Glomerular visceral epithelial cell (primary cell): ENCODE measurements around the gene SPATA19.

Source experiments
- DNase-seq: peaks from one replicate; pipeline ENCODE4 v3.0.0-alpha.2; 2016; ENCODE audit errors: extremely low spot score

Gene SPATA19

GRCh38 chr11:133818302-133818701, 27.0 kb downstream of the SPATA19 start:
- no peak for DNase-seq

DNA sequence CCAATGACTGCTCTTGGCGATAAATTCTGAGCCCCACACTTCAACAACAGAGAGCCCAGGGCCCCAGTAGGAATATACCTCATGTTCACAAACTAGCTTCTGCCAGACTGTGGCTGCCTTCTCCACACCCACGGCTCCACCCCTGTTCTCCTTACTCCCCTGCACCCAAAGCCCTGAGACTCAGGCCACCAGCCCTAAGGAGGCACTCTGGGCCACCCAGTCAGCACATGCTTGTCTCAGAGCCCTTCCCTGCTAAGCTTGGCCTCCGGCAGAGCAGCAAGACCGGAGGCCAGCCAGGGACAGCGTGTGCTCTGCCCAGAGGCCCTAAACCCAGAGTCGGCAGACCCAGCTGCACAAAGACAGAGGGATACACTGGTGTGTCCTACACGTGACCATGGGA, 27.9 kb downstream of the SPATA19 start:
- no peak for DNase-seq

- no peak for DNase-seq
Observed at GRCh38 chr11:133816146-133816870, 29.0 kb downstream of the SPATA19 start.

GRCh38 chr11:133815636-133816035, 29.7 kb downstream of the SPATA19 start:
- DNase-seq, result no peak

DNA sequence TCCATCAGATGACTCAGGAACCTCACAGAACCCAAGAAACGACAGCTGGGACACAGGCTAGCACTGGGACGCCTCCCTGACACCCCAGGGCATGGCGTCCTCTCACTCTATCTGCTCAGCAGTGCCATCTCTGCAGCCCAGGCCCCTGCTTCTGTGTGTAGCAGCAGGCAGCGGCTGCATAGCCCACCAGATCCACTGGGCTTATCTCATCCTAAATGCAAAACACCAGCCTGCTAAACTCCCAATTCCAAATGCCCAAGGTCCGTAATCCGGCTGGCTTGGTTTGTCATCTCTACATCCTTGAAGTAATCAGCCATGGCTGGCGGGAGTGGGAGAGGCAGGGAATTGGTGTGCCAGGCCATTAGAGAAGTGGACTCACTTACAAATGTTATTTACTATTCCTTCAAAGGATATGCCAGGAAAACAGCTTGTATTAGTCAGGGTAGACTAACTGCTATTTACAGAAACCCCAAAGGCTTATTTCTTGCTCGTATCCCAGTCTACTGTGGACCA, 30.7 kb downstream of the SPATA19 start:
- DNase-seq, result no peak

DNA sequence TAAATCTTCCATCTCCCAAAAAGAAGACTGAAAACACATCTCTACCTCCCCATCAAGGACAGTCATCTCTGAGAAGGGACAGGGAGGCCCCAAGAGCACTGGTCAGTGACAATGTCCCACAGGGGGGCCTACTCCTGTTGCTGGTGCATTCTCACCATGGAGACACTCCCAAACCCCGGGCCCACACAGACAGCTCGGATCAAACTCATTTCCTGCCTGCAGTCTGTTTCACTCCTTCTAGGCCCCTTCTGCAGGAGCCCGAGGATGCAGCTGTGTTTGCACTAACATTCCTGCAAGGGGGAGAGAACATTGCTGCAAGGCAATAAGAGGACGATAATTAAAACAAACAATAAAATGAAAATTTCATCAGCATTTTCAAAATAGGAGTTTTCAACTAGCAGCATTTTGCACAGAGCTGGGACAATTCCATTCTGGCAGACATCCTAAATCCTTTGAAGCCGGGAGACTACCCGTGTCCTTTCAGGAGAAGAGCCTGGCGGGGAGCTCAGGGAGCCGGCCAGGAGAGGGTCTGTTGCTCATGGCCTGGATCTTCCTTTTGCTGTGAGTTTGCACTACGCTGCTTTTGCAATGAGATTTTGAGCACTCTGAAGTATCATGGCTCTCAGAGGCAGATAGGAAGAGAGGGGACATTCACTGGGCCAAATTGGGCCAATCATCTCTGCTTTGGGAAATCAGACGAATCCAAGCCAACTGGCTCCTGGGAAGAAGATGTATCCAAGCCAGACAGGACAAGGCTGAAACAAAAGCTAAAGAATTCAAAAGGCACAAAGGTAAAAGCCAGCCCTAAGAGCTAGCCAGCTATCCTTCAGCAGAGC, 33.2 kb downstream of the SPATA19 start:
- DNase-seq, result no peak

DNA sequence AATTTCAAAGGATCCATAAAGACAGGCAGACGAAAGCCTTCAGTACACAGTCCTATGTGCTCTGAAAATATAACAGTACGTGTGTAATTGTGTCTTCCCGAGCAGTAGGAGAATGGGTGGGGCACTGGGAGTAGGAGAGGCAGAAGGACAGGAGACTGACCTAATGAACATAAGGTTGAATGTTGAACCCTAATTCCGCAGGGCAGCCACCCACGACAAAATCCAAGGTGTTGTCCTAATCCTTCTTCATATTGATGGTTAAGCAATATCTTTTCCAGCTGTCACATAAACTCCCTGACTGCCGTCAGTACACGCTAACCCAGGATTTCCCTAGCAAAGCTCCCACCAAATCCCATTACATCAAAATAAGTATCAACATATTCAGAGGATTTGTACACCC, 34.5 kb downstream of the SPATA19 start:
- no peak for DNase-seq

GRCh38 chr11:133809569-133810491, 35.5 kb downstream of the SPATA19 start:
- no peak for DNase-seq

- no peak for DNase-seq
Observed at GRCh38 chr11:133808393-133809140, 36.7 kb downstream of the SPATA19 start.

DNA sequence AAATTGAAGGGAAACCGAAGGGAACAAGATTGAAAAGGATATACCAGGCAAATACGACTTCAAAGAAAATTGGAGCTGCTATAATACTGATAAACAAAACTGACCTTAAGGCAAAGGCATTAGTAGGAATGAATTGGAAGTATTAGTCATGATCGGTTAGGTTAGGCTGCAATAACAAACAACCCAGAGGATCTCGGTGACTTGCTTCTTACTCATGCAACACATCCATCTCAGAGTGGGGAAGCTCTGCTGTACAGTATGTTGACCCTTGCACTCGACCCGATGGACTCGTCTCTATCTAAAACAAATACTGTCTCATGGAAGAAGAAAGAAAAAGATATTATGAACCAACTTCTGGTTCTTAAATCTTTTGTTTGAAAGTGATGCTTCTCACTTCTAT, 42.3 kb downstream of the SPATA19 start:
- DNase-seq, result no peak

- no peak for DNase-seq
Observed at GRCh38 chr11:133801356-133801755, 44.0 kb downstream of the SPATA19 start.

DNA sequence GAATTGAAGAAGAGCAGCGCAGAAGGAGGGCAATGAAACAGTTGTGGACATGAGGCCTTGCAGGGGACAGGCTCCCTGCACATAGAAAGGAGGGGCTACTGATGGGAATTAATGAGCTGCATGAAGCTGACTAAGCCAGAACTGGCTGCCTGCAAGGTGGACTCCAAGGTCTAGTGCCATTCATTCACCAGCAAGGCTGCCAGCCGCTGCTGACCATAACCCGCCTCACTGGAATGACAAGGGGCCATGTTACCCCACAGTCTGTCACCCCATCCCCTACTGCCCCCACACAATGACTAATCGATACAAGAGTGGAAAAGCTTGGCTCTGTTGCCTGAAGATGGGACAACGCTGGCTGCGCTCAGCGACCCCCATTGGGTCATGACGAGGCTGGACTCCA, 44.6 kb downstream of the SPATA19 start:
- no peak for DNase-seq

GRCh38 chr11:133797554-133797953, 47.8 kb downstream of the SPATA19 start:
- DNase-seq, result no peak

GRCh38 chr11:133796043-133796795, 49.1 kb downstream of the SPATA19 start:
- DNase-seq, result no peak

DNA sequence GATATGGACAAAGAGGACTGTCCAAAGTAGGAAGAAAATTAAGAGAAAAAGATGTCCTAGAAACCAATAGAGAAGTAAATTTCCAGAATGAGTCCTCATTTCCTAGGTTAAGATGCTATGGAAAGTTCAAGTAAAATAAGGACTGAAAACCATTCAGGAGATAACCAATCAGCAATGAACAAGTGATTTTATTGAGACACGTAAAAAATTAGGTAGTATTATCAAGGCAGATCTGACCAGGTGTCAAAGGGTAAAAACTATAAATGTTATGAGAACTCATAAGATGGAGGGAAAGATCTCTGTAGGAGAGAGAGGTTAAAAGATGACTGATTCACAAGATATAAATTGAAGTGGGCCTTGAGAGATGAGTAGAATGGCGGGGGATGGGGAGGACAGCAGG, 50.2 kb downstream of the SPATA19 start:
- DNase-seq, result no peak

GRCh38 chr11:133794205-133794604, 51.1 kb downstream of the SPATA19 start:
- DNase-seq, result no peak

GRCh38 chr11:133793271-133794035, 51.9 kb downstream of the SPATA19 start:
- DNase-seq, result no peak

DNA sequence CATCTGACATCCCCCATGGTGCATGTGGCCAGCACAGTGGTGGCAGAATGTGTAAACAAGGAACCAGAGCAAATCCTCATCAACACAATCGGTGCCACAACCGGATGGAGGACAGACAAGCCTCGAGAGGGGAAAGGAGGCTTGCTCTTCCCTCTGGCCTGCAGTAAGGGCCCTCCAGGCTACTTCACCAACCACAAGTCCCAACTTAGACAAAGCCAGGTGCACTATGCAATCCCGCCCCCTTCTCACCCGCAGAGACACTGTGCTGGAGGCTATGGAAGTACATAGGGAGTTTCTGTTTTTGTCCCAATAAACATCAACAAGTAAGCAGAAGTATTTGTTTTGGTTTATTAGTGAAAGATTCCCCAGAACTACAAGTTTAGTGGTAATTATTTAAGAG, 54.3 kb downstream of the SPATA19 start:
- DNase-seq, result no peak
